ENCODE measurements around the gene GLP1R. TPM values are rescaled to one million over a fixed set of nuclear protein-coding genes. Genes with fewer than 3 reads are reported as not detected.

Gene GLP1R
- polyA plus RNA-seq, 1 of the 3 experiments (the other 2 are of a cell fraction), result not detected

- Histone ChIP-seq H3K36me3 (replicated peaks in 1 of 2; ENCODE audit: control insufficient read depth in 1 of 2, insufficient read depth in 2 of 2, low read length in 1 of 2) (no peaks in the 10 kb centered on the region), H3K9ac (no peak overlapping the region), H3K9me3 (no peaks in the 10 kb centered on the region), H3K4me2 (no peak overlapping the region), H2AFZ (ENCODE audit: low read depth) (no peak overlapping the region), H3K4me3 (ENCODE audit: low read depth in 2 of 2, low read length in 1 of 2) (no peak overlapping the region), H3K79me2 (ENCODE audit: insufficient read depth) (no peaks in the 10 kb centered on the region), H4K20me1 (ENCODE audit: insufficient read depth) (no peaks in the 10 kb centered on the region), H3K4me1 (ENCODE audit: control insufficient read depth in 1 of 2, insufficient read depth in 2 of 2, low read depth in 1 of 2, low read length in 1 of 2) (no peaks in the 10 kb centered on the region), H3F3A (replicated peaks; ENCODE audit: insufficient read depth) (no peaks in the 10 kb centered on the region), H3K9me2 (no peaks in the 10 kb centered on the region), H3K27me3 (ENCODE audit: insufficient read depth) (no peaks in the 10 kb centered on the region), H3K27ac (ENCODE audit: low read depth in 2 of 2, low read length in 1 of 2) (no peak overlapping the region)
- DNase-seq, result no peak
- ChIA-PET POLR2A (no interaction called here), CTCF (interaction anchor here (0.8 to 2.8 kb wide), 15 partner anchors 9 to 302 kb away, joined by 3 to 14 read pairs (median 5); no protein-coding TSS in a partner anchor)
- TF ChIP-seq RFX5 (IDR thresholded peaks at IDR 0.05; ENCODE audit: low read length) (no peak), TAF1 (IDR thresholded peaks at IDR 0.05; ENCODE audit: borderline replicate concordance, low read depth, low read length) (no peak), PBX3 (IDR thresholded peaks at IDR 0.05) (no peak), EP300 (IDR thresholded peaks at IDR 0.05; ENCODE audit: borderline replicate concordance in 1 of 2, low read depth in 1 of 2, low read length in 1 of 2) (no peak), GABPA (IDR thresholded peaks at IDR 0.05; ENCODE audit: low read depth) (no peak), JUND (IDR thresholded peaks at IDR 0.05) (no peak), RAD21 (IDR thresholded peaks at IDR 0.05; ENCODE audit: low read length) (no peak), TEAD4 (IDR thresholded peaks at IDR 0.05; ENCODE audit: borderline replicate concordance, insufficient read depth) (no peak), ELF1 (IDR thresholded peaks at IDR 0.05) (no peak), FOSL2 (IDR thresholded peaks at IDR 0.05; ENCODE audit: borderline replicate concordance, low read depth) (no peak), SIN3A (IDR thresholded peaks at IDR 0.05; ENCODE audit: borderline replicate concordance, low read depth, low read length) (no peak), MAX (IDR thresholded peaks at IDR 0.05; ENCODE audit: low read depth) (no peak), TCF12 (IDR thresholded peaks at IDR 0.05) (no peak), USF2 (IDR thresholded peaks at IDR 0.05; ENCODE audit: borderline replicate concordance, low read depth, low read length) (no peak), YY1 (IDR thresholded peaks at IDR 0.05; ENCODE audit: low read depth) (no peak)
- WGBS (ENCODE audit: low lambda C conversion rate), result 27% methylated on average over 1 of the region's 1 CpG
Measured at GRCh38 chr6:39003492-39003891, 45.1 kb upstream of the GLP1R start.

GRCh38 chr6:39004801-39005200, 43.8 kb upstream of the GLP1R start:
- Histone ChIP-seq H3K27me3 (ENCODE audit: insufficient read depth) (no peaks in the 10 kb centered on the region), H4K20me1 (ENCODE audit: insufficient read depth) (no peaks in the 10 kb centered on the region), H3K4me1 (ENCODE audit: control insufficient read depth in 1 of 2, insufficient read depth in 2 of 2, low read depth in 1 of 2, low read length in 1 of 2) (no peaks in the 10 kb centered on the region), H3F3A (replicated peaks; ENCODE audit: insufficient read depth) (no peaks in the 10 kb centered on the region), H3K9me3 (no peaks in the 10 kb centered on the region), H3K4me2 (no peak overlapping the region), H2AFZ (ENCODE audit: low read depth) (no peak overlapping the region), H3K36me3 (replicated peaks in 1 of 2; ENCODE audit: control insufficient read depth in 1 of 2, insufficient read depth in 2 of 2, low read length in 1 of 2) (no peaks in the 10 kb centered on the region), H3K4me3 (ENCODE audit: low read depth in 2 of 2, low read length in 1 of 2) (no peak overlapping the region), H3K9ac (no peak overlapping the region), H3K79me2 (ENCODE audit: insufficient read depth) (no peaks in the 10 kb centered on the region), H3K27ac (ENCODE audit: low read depth in 2 of 2, low read length in 1 of 2) (no peak overlapping the region), H3K9me2 (no peaks in the 10 kb centered on the region)
- CTCF ChIA-PET, result interaction anchor here (0.9 to 2.4 kb wide), 3 partner anchors 87 to 300 kb away, joined by 4 to 6 read pairs (median 5); no protein-coding TSS in a partner anchor
- 20% methylated on average over 2 of the region's 2 CpGs for WGBS (ENCODE audit: low lambda C conversion rate)
- POLR2A ChIA-PET, result no interaction called here
- no peak for DNase-seq
- TF ChIP-seq NRF1 (IDR thresholded peaks at IDR 0.05; ENCODE audit: low read depth, low read length) (no peak), NFIC (IDR thresholded peaks at IDR 0.05; ENCODE audit: borderline replicate concordance) (no peak), GATA2 (CRISPR knock-in tag; IDR thresholded peaks at IDR 0.05) (no peak), ELF1 (IDR thresholded peaks at IDR 0.05) (no peak), POLR2AphosphoS5 (IDR thresholded peaks at IDR 0.05; ENCODE audit: low read depth, low read length) (no peak), GABPA (IDR thresholded peaks at IDR 0.05; ENCODE audit: low read depth) (no peak), ZBTB33 (IDR thresholded peaks at IDR 0.05; ENCODE audit: borderline replicate concordance, low read depth) (no peak), FOSL2 (IDR thresholded peaks at IDR 0.05; ENCODE audit: borderline replicate concordance, low read depth) (no peak), USF2 (IDR thresholded peaks at IDR 0.05; ENCODE audit: borderline replicate concordance, low read depth, low read length) (no peak), CHD2 (IDR thresholded peaks at IDR 0.05; ENCODE audit: low read length, partially characterized antibody) (no peak), JUND (IDR thresholded peaks at IDR 0.05) (no peak), PBX3 (IDR thresholded peaks at IDR 0.05) (no peak), SIN3A (IDR thresholded peaks at IDR 0.05; ENCODE audit: borderline replicate concordance, low read depth, low read length) (no peak)

All from SK-N-SH (cell line).